Heart right ventricle (tissue), 16 donors: ENCODE data around the gene CD200. TPM values are rescaled to one million over a fixed set of nuclear protein-coding genes. Genes with fewer than 3 reads are reported as not detected.

Experiments used
- ATAC-seq, 8 donors: fragments of 200-7000 bp; cut with Tn5 transposase; one replicate each; pipeline ENCODE4 v1.9.1; 2020; ENCODE audit warnings: mild to moderate bottlenecking in 8 of 8, moderate library complexity in 8 of 8, moderate number of reproducible peaks in 1 of 8
- DNase-seq, 2 donors: peaks; one replicate each; pipeline ENCODE4 v3.0.0-alpha.2; 2020
- H3K27ac ChIP-seq, 10 donors: fragments of 200-600 bp; sonication (generic) in 2 of 10; one replicate each; pipeline versions ENCODE4 v1.5.0 to v1.8.0; 2020 to 2022; ENCODE audit warnings: mild to moderate bottlenecking in 3 of 10
- H3K27me3 ChIP-seq, 7 donors: fragments of 200-600 bp; one replicate each; pipeline ENCODE4 v1.8.0; 2021 to 2022; ENCODE audit warnings: mild to moderate bottlenecking in 2 of 7
- H3K36me3 ChIP-seq, 9 donors: fragments of 200-600 bp; sonication (generic) in 1 of 9; one replicate each; pipeline versions ENCODE4 v1.5.0 to v1.8.0; 2020 to 2022; ENCODE audit warnings: mild to moderate bottlenecking in 2 of 9
- H3K4me1 ChIP-seq, 9 donors: fragments of 200-600 bp; sonication (generic) in 1 of 9; one replicate each; pipeline versions ENCODE4 v1.5.0 to v1.8.0; 2020 to 2022; ENCODE audit warnings: mild to moderate bottlenecking in 4 of 9
- H3K4me3 ChIP-seq, 10 donors: fragments of 200-600 bp; sonication (generic) in 2 of 10; one replicate each; pipeline versions ENCODE4 v1.5.0 to v1.8.0; 2020 to 2022; ENCODE audit warnings: mild to moderate bottlenecking in 7 of 10, moderate library complexity in 2 of 10
- H3K9me3 ChIP-seq, 11 donors: fragments of 200-600 bp in 10 of 11; sonication (generic) in 2 of 11; one replicate each; pipeline versions ENCODE4 v1.5.0 to v1.8.0; 2013 to 2022; ENCODE audit warnings: mild to moderate bottlenecking in 2 of 11, control low read depth in 1 of 11, moderate library complexity in 1 of 11
- CTCF ChIP-seq, 9 donors: fragments of 200-600 bp; sonication (generic) in 2 of 9; IDR thresholded peaks; one replicate each; pipeline versions ENCODE4 v1.5.0 to v1.8.0; 2021 to 2022; ENCODE audit warnings: antibody characterized with exemption in 9 of 9, mild to moderate bottlenecking in 5 of 9, moderate library complexity in 1 of 9
- WGBS, 2 donors: extraction: QIAGEN DNeasy Blood & Tissue Kit; methylation state at CpG; one replicate each; pipeline ENCODE4 v1.1.7; 2013; ENCODE audit warnings: inconsistent platforms in 1 of 2; 5-methylcytosine and 5-hydroxymethylcytosine counted together
- intact Hi-C, 10 donors: fragments of 100-400 bp; cut with DNase I; formaldehyde crosslinking; loops; one replicate each; pipeline versions ENCODE4 v1.11.1 to v1.14.2; 2022
- polyA plus RNA-seq, 2 donors: library from polyadenylated mRNA; stranded (reverse); fragments of 200-250 nt; gene quantifications; one replicate each; pipeline ENCODE4 v1.2.3, GENCODE V29; 2013
- total RNA-seq, 10 donors: library from RNA; stranded (reverse); fragmentation: NEBNext Ultra II Directional in 3 of 10; extraction: Animal tissue kit (Norgen Biotek cat#: 25700) in 3 of 10; gene quantifications; one replicate each; pipeline versions ENCODE4 v1.2.1 to v1.2.4, GENCODE V29; 2021 to 2023
- donor health status: Arrhythmogenic right ventricular cardiomyopathy.
- donor health status: ischemic (EF 13 %, LVEDD 7.1; RV severe dilation, severe dysfunction).
- donor health status: healthy with polysubstance abuse.
- donor health status: DM: no; HTN: yes; CAD: no.
- donor health status: DM: no; HTN: no; CAD: no.
- donor health status: ischemic (EF 25% LVEDD 6.9; RV normal size, moderate dysfunction).
- donor health status: ischemic (EF 25% LVEDD 5.7; RV mildly dilated, moderate dysfunction).
- donor health status: healthy.
- donor health status: DM: yes; HTN: yes; CAD: no.
- donor health status: Ischemic cardiomyopathy.
- donor health status: ischemic (EF 35%, LVEDD 5.7; RV mildly dilated, moderate dysfunction).
- donor health status: nonischemic (EF 11% LVEDD 7.7; RV severe dilation, severe dysfunction).
- donor health status: DM: yes; HTN: yes; CAD: no.
- donor health status: PGD.
- donor health status: ischemic (EF 29% LVEDD 5.4; RV normal size, mild dysfunction).
- donor health status: nonischemic (EF 23%, LVEDD 6.1; RV moderate dilation, normal function).

CD200 gene
- total and polyA plus RNA-seq, 12 donors: 0.44 to 3.3 (median 1.2) TPM

GRCh38 chr3:112321867-112322652 lies 10.9 kb upstream of the CD200 start:
- no peak for ATAC-seq
- intact Hi-C loops: loop anchor here in 2 of 10 donors (10.0 kb wide), 1 partner anchor 203 kb away; no protein-coding TSS in a partner anchor
- no peak for TF ChIP-seq CTCF (IDR thresholded peaks at IDR 0.05)

GRCh38 chr3:112327371-112327951 lies 5.5 kb upstream of the CD200 start:
- peaks cover 0 to 6% (median 2%) of the 10 kb centered on the region in 7 donors for H3K27me3 ChIP-seq
- 6 to 10% methylated on average over 2 of the region's 2 CpGs for WGBS, 2 donors
- H3K4me1 ChIP-seq: peaks cover 0 to 3% (median 0%) of the 10 kb centered on the region in 9 donors
- H3K4me3 ChIP-seq: no peak overlapping the region
- intact Hi-C loops: loop anchor here in 7 of 10 donors (2.0 to 10.0 kb wide), 3 partner anchors 190 to 197 kb away; no protein-coding TSS in a partner anchor
- H3K36me3 ChIP-seq: no peaks in the 10 kb centered on the region
- DNase-seq (peak in 1 of 2 donors; percentile 27), ATAC-seq (peak in 7 of 8 donors; percentile 65 to 84 (median 71))
- peak; percentile 14 to 74 (median 61) for TF ChIP-seq CTCF (IDR thresholded peaks at IDR 0.05)
- H3K27ac ChIP-seq: no peak overlapping the region
- no peaks in the 10 kb centered on the region for H3K9me3 ChIP-seq

More at GRCh38 chr3:112321867-112322652, 10.9 kb upstream of the CD200 start:
- no peak overlapping the region for H3K27ac ChIP-seq
- DNase-seq: no peak
- peaks cover 0 to 28% (median 0%) of the 10 kb centered on the region in 9 donors for H3K4me1 ChIP-seq
- H3K36me3 ChIP-seq: no peaks in the 10 kb centered on the region
- peaks cover 0 to 1% (median 0%) of the 10 kb centered on the region in 11 donors for H3K9me3 ChIP-seq
- no peaks in the 10 kb centered on the region for H3K27me3 ChIP-seq
- WGBS, 2 donors: 24 to 35% methylated on average over 5 of the region's 5 CpGs
- no peak overlapping the region for H3K4me3 ChIP-seq

- WGBS, 2 donors: 90 to 94% methylated on average over 4 of the region's 4 CpGs
- H3K27me3 ChIP-seq: peaks cover 0 to 15% (median 6%) of the 10 kb centered on the region in 7 donors
- no peak for TF ChIP-seq CTCF (IDR thresholded peaks at IDR 0.05)
- peaks cover 0 to 16% (median 6%) of the 10 kb centered on the region in 9 donors for H3K4me1 ChIP-seq
- no peaks in the 10 kb centered on the region for H3K9me3 ChIP-seq
- DNase-seq: no peak
- H3K27ac ChIP-seq: no peak overlapping the region
- no peaks in the 10 kb centered on the region for H3K36me3 ChIP-seq
- intact Hi-C loops: loop anchor here in 2 of 10 donors (10.0 kb wide), 2 partner anchors 183 to 193 kb away; no protein-coding TSS in a partner anchor
- ATAC-seq: no peak
- H3K4me3 ChIP-seq: no peak overlapping the region
Measured at GRCh38 chr3:112331851-112332250, 1.1 kb upstream of the CD200 start.
